Motor neuron (in vitro differentiated cells): ENCODE measurements around the gene PLSCR3. TPM values are rescaled to one million over a fixed set of nuclear protein-coding genes. Genes with fewer than 3 reads are reported as not detected.

Experiments
- ATAC-seq, 8 experiments: fragments of 200-7000 bp; cut with Tn5 transposase; replicated peaks in 6 of 8; 2 replicates each; pipeline ENCODE4 v1.8.0; 2021; ENCODE audit warnings: mild to moderate bottlenecking in 8 of 8, moderate library complexity in 8 of 8
- H3K27ac ChIP-seq, 2 donors: fragments of 250-450 bp; sonication (Bioruptor Pico); 2 replicates each; pipeline ENCODE4 v1.9.0; 2021; ENCODE audit warnings: antibody characterized with exemption in 2 of 2, mild to moderate bottlenecking in 2 of 2, moderate library complexity in 1 of 2
- H3K4me1 ChIP-seq, 2 donors: fragments of 250-450 bp; sonication (Bioruptor Pico); replicated peaks in 1 of 2; 2 replicates each; pipeline ENCODE4 v1.6.1; 2021; ENCODE audit warnings: antibody characterized with exemption in 2 of 2, mild to moderate bottlenecking in 2 of 2, moderate library complexity in 1 of 2
- H3K4me3 ChIP-seq, 5 donors: fragments of 250-450 bp; sonication (Bioruptor Pico); 2 replicates each; pipeline ENCODE4 v1.9.0; 2021; ENCODE audit warnings: antibody characterized with exemption in 5 of 5, mild to moderate bottlenecking in 5 of 5, moderate library complexity in 4 of 5
- WGBS, 10 experiments: fragments of 450-650 bp; shearing (Covaris generic); methylation state at CpG; one replicate each; pipeline ENCODE4 v1.0.0; 2022; 5-methylcytosine and 5-hydroxymethylcytosine counted together
- in situ Hi-C, 9 experiments: fragments of 400-800 bp; cut with MboI; loops; one replicate each; pipeline ENCODE4 v1.15.0; 2021; ENCODE audit warnings: low sequenced_read_pairs in 9 of 9, low pct_unique_long_range_greater_than_20kb in 2 of 9; ENCODE audit not compliant: unreplicated experiment in 9 of 9
- total RNA-seq, 8 experiments: library from RNA; unstranded; fragments of 300-600 nt; gene quantifications; 2 replicates each; pipeline versions ENCODE4 v1.2.3 to v1.2.4, GENCODE V29; 2022

PLSCR3 gene
- total RNA-seq, 8 experiments from 2014 or later = 3.8 to 24.8 (median 12.4) TPM

DNA sequence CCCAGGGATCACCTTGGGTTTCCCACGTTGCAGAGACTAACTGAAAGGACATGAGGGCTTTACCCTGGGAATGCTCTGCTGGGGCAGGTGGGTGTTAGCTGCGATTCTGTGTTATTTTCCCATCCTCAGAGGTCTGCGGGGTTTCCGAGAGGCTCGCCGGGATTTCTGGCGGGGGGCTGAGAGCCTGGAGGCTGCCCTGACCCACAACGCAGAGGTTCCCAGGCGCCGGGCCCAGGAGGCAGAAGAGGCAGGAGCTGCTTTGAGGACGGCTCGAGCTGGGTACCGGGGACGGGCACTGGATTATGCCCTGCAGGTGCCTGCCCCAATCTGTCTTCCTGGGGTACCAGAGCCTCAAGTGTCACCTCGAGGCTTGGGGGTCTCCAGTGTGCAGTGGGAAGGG lies 51.1 kb downstream of the PLSCR3 start:
- Histone ChIP-seq H3K4me3 (no peak overlapping the region), H3K27ac (no peak overlapping the region), H3K4me1 (peaks cover 3% of the 10 kb centered on the region in 2 donors)
- in situ Hi-C loops = no loop called here
- WGBS, 10 experiments = 50 to 78% (median 55%) methylated on average over 1 to 12 of the region's 15 CpGs; no CpG with 5 or more reads in 7 of the 10 experiments
- ATAC-seq = no peak

DNA sequence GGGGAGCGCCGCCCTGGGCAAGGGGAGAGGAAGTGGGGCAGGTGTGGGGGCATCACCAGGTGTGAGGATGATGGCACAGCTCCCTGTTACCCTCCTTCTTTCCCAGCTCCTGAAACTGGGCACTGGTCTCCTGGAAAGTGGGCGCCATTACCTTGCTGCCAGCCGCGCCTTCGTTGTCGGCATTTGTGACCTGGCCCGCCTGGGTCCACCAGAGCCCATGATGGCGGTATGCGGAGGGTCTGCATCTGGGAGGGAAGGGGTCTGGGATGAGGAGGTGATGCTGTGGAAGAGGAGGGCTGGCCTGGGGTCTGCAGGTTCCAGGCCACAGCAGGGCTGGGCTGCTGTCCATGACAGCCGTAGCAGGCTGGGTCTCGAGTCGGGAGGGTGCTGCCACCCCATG lies 52.5 kb downstream of the PLSCR3 start:
- Histone ChIP-seq H3K4me3 (no peak overlapping the region), H3K27ac (no peak overlapping the region), H3K4me1 (peaks cover 3% of the 10 kb centered on the region in 2 donors)
- ATAC-seq = no peak
- in situ Hi-C loops = no loop called here
- 97 to 100% methylated on average over 1 to 7 of the region's 13 CpGs; no CpG with 5 or more reads in 8 of the 10 experiments for WGBS, 10 experiments

DNA sequence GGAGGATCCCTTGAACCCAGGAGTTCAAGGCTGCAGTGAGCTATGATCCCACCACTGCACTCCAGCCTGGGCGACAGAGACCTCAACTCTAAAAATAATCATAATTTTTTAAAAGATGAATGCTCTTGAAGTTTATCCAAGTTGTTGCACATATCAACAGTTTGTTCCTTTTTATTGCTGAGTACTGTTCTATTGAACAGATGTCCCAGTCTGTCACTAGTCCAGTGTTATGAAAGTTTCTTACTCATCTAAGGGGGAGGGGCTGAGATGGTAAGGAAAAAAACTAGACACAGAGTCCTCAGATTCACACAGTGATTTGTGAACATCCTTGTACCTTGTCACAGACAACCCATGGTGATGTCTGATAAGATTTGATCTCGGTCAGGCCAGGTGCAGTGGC lies 54.1 kb downstream of the PLSCR3 start:
- WGBS, 10 experiments = 6 to 100% (median 53%) methylated on average over 1 to 2 of the region's 2 CpGs; no CpG with 5 or more reads in 2 of the 10 experiments
- Histone ChIP-seq H3K27ac (no peak overlapping the region), H3K4me1 (no peaks in the 10 kb centered on the region), H3K4me3 (no peak overlapping the region)
- in situ Hi-C loops = no loop called here
- no peak for ATAC-seq

Other genes with a start within 250 kb of the PLSCR3 start
- 10 to 100 TPM in 4 of 8 experiments, 1 to 10 TPM in 4; 1.4 to 26.7 (median 10.1) TPM for gene ASGR1, start 215.2 kb downstream of the PLSCR3 start, total RNA-seq
- gene DLG4, start 174.7 kb downstream of the PLSCR3 start, total RNA-seq = 10 to 100 TPM in 7 of 8 experiments, 1 to 10 TPM in 1; 5.6 to 91.4 (median 42.6) TPM
- 100 to 1,000 TPM in 7 of 8 experiments, 10 to 100 TPM in 1; 77.7 to 513 (median 215) TPM for gene ACADVL, start 174.6 kb downstream of the PLSCR3 start, total RNA-seq
- 10 to 100 TPM; 31.3 to 63.1 (median 40.6) TPM for gene DVL2, start 160.0 kb downstream of the PLSCR3 start, total RNA-seq
- gene PHF23, start 155.1 kb downstream of the PLSCR3 start, total RNA-seq = 10 to 100 TPM; 25.2 to 63.1 (median 49.4) TPM
- 100 to 1,000 TPM; 336 to 734 (median 573) TPM for gene GABARAP, start 152.1 kb downstream of the PLSCR3 start, total RNA-seq
- gene CTDNEP1, start 142.8 kb downstream of the PLSCR3 start, total RNA-seq = 10 to 100 TPM; 36.5 to 94.1 (median 56.7) TPM
- 10 to 100 TPM; 30.5 to 62.7 (median 51.5) TPM for gene ELP5, start 142.3 kb downstream of the PLSCR3 start, total RNA-seq
- gene CLDN7, start 132.0 kb downstream of the PLSCR3 start, total RNA-seq = 1 to 10 TPM in 4 of 8 experiments, under 1 TPM in 4; 0.32 to 3.7 (median 0.99) TPM
- gene SLC2A4, start 112.8 kb downstream of the PLSCR3 start, total RNA-seq = 1 to 10 TPM in 1 of 8 experiments, under 1 TPM in 7; 0.20 to 1.4 (median 0.38) TPM
- gene YBX2, start 99.9 kb downstream of the PLSCR3 start, total RNA-seq = 1 to 10 TPM in 3 of 8 experiments, under 1 TPM in 5; 0.09 to 2.4 (median 0.51) TPM
- 100 to 1,000 TPM; 104 to 785 (median 231) TPM for gene EIF5A, start 86.9 kb downstream of the PLSCR3 start, total RNA-seq
- 10 to 100 TPM; 35.1 to 61.1 (median 52.0) TPM for gene GPS2, start 79.2 kb downstream of the PLSCR3 start, total RNA-seq
- 10 to 100 TPM; 11.4 to 44.6 (median 27.1) TPM for gene NEURL4, start 65.2 kb downstream of the PLSCR3 start, total RNA-seq
- gene ACAP1, start 58.0 kb downstream of the PLSCR3 start, total RNA-seq = 10 to 100 TPM in 6 of 8 experiments, 1 to 10 TPM in 2; 4.9 to 36.4 (median 11.4) TPM
- gene KCTD11, start 42.4 kb downstream of the PLSCR3 start, total RNA-seq = 10 to 100 TPM in 1 of 8 experiments, 1 to 10 TPM in 7; 4.0 to 14.5 (median 6.1) TPM
- gene TMEM95, start 39.4 kb downstream of the PLSCR3 start, total RNA-seq = under 1 TPM in 6 of 8 experiments, not detected in 2; 0.11 to 0.57 (median 0.32) TPM
- 1 to 10 TPM; 1.3 to 8.6 (median 2.4) TPM for gene TNK1, start 13.4 kb downstream of the PLSCR3 start, total RNA-seq
- gene TMEM256, start 9.6 kb upstream of the PLSCR3 start, total RNA-seq = 100 to 1,000 TPM in 7 of 8 experiments, 10 to 100 TPM in 1; 50.7 to 141 (median 111) TPM
- 10 to 100 TPM in 7 of 8 experiments, 1 to 10 TPM in 1; 3.7 to 27.8 (median 18.1) TPM for gene NLGN2, start 13.3 kb upstream of the PLSCR3 start, total RNA-seq
- gene SPEM1, start 25.8 kb upstream of the PLSCR3 start, total RNA-seq = under 1 TPM in 1 of 8 experiments, not detected in 7; 1.00 TPM
- gene SPEM2, start 31.1 kb upstream of the PLSCR3 start, total RNA-seq = under 1 TPM in 3 of 8 experiments, not detected in 5; 0.24 to 0.43 (median 0.40) TPM
- 1 to 10 TPM in 1 of 8 experiments, under 1 TPM in 5, not detected in 2; 0.13 to 1.0 (median 0.32) TPM for gene SPEM3, start 34.3 kb upstream of the PLSCR3 start, total RNA-seq
- gene TMEM102, start 40.9 kb upstream of the PLSCR3 start, total RNA-seq = 1 to 10 TPM in 6 of 8 experiments, under 1 TPM in 2; 0.33 to 5.4 (median 1.7) TPM
- 10 to 100 TPM in 4 of 8 experiments, 1 to 10 TPM in 2, under 1 TPM in 2; 0.61 to 17.4 (median 7.1) TPM for gene FGF11, start 45.0 kb upstream of the PLSCR3 start, total RNA-seq
- gene CHRNB1, start 50.5 kb upstream of the PLSCR3 start, total RNA-seq = 10 to 100 TPM in 1 of 8 experiments, 1 to 10 TPM in 7; 2.2 to 13.0 (median 8.0) TPM
- gene ZBTB4, start 85.1 kb upstream of the PLSCR3 start, total RNA-seq = 10 to 100 TPM in 7 of 8 experiments, 1 to 10 TPM in 1; 9.8 to 36.2 (median 13.4) TPM
- 1 to 10 TPM in 4 of 8 experiments, under 1 TPM in 4; 0.49 to 1.9 (median 0.86) TPM for gene SLC35G6, start 86.9 kb upstream of the PLSCR3 start, total RNA-seq
- 100 to 1,000 TPM in 2 of 8 experiments, 10 to 100 TPM in 6; 26.0 to 137 (median 43.8) TPM for gene POLR2A, start 89.8 kb upstream of the PLSCR3 start, total RNA-seq
- gene TNFSF12, start 154.5 kb upstream of the PLSCR3 start, total RNA-seq = 1 to 10 TPM in 3 of 8 experiments, under 1 TPM in 4, not detected in 1; 0.22 to 2.9 (median 0.93) TPM
- gene TNFSF13, start 164.2 kb upstream of the PLSCR3 start, total RNA-seq = 1 to 10 TPM; 1.2 to 8.1 (median 2.0) TPM
- gene SENP3, start 167.4 kb upstream of the PLSCR3 start, total RNA-seq = 10 to 100 TPM; 37.9 to 75.0 (median 50.2) TPM
- gene CD68, start 185.1 kb upstream of the PLSCR3 start, total RNA-seq = 10 to 100 TPM in 1 of 8 experiments, 1 to 10 TPM in 4, under 1 TPM in 3; 0.58 to 15.7 (median 2.5) TPM
- 100 to 1,000 TPM in 1 of 8 experiments, 10 to 100 TPM in 7; 36.6 to 109 (median 71.4) TPM for gene MPDU1, start 189.3 kb upstream of the PLSCR3 start, total RNA-seq
- 1 to 10 TPM; 1.4 to 3.9 (median 2.2) TPM for gene SOX15, start 195.6 kb upstream of the PLSCR3 start, total RNA-seq
- 10 to 100 TPM; 33.0 to 53.4 (median 46.1) TPM for gene FXR2, start 220.4 kb upstream of the PLSCR3 start, total RNA-seq
- gene SAT2, start 233.3 kb upstream of the PLSCR3 start, total RNA-seq = 100 to 1,000 TPM in 2 of 8 experiments, 10 to 100 TPM in 6; 66.9 to 115 (median 84.4) TPM
- 10 to 100 TPM in 1 of 8 experiments, 1 to 10 TPM in 4, under 1 TPM in 2, not detected in 1; 0.54 to 26.2 (median 1.7) TPM for gene SHBG, start 235.6 kb upstream of the PLSCR3 start, total RNA-seq